PFSK-1 (cell line): ENCODE results near the gene AHCYL1.

ENCODE experiments used
- POLR2AphosphoS5 ChIP-seq: IDR thresholded peaks from 2 replicates; pipeline ENCODE4 v1.6.1; 2012; ENCODE audit warnings: low read depth, mild to moderate bottlenecking, control low read depth, low read length, moderate library complexity
- REST ChIP-seq, 2 experiments: IDR thresholded peaks; 2 replicates each; pipeline versions ENCODE4 v1.6.1 to v1.8.0; 2011 to 2012; ENCODE audit warnings: low read depth in 2 of 2, low read length in 2 of 2, control low read depth in 1 of 2, inconsistent platforms in 1 of 2, mild to moderate bottlenecking in 1 of 2, moderate library complexity in 1 of 2; ENCODE audit not compliant: insufficient read depth in 1 of 2
- SIN3A ChIP-seq: IDR thresholded peaks from 2 replicates; pipeline ENCODE4 v1.6.1; 2012; ENCODE audit warnings: mild to moderate bottlenecking, low read length, moderate library complexity, borderline replicate concordance; ENCODE audit not compliant: insufficient read depth
- TAF1 ChIP-seq: IDR thresholded peaks from 2 replicates; pipeline ENCODE4 v1.6.1; 2012; ENCODE audit warnings: low read length, control low read depth, borderline replicate concordance; ENCODE audit not compliant: insufficient read depth

GRCh38 chr1:110018396-110018795, 33.8 kb downstream of the AHCYL1 start:
- TF ChIP-seq POLR2AphosphoS5 (no peak), TAF1 (no peak), REST (IDR thresholded peaks at IDR 0.05; ENCODE audit: insufficient read depth in 1 of 2, low read depth in 2 of 2, low read length in 2 of 2) (no peak), SIN3A (no peak)
